HUES48 (cell line): ENCODE data around the gene YARS1.

Experiments
- H3K27ac ChIP-seq: one replicate; pipeline ENCODE4 v1.7.0; 2013; ENCODE audit warnings: low read depth, low read length, inconsistent platforms
- H3K27me3 ChIP-seq: 2 replicates; pipeline ENCODE4 v1.6.1; 2013; ENCODE audit warnings: mild to moderate bottlenecking, low read length; ENCODE audit not compliant: control insufficient read depth, insufficient read depth
- H3K36me3 ChIP-seq: 2 replicates; pipeline ENCODE4 v1.6.1; 2013; ENCODE audit warnings: low read length; ENCODE audit not compliant: control insufficient read depth, insufficient read depth
- H3K4me1 ChIP-seq: 2 replicates; pipeline ENCODE4 v1.6.1; 2013; ENCODE audit warnings: mild to moderate bottlenecking, low read length; ENCODE audit not compliant: control insufficient read depth, insufficient read depth
- H3K4me3 ChIP-seq: 2 replicates; pipeline ENCODE4 v1.5.1; 2013; ENCODE audit warnings: mild to moderate bottlenecking, low read depth, low read length
- H3K9ac ChIP-seq: 2 replicates; pipeline ENCODE4 v1.6.1; 2013; ENCODE audit warnings: mild to moderate bottlenecking, low read depth, low read length, moderate library complexity
- H3K9me3 ChIP-seq: 2 replicates; pipeline ENCODE4 v1.6.1; 2013; ENCODE audit warnings: low read length; ENCODE audit not compliant: control insufficient read depth, insufficient read depth

Gene YARS1

DNA sequence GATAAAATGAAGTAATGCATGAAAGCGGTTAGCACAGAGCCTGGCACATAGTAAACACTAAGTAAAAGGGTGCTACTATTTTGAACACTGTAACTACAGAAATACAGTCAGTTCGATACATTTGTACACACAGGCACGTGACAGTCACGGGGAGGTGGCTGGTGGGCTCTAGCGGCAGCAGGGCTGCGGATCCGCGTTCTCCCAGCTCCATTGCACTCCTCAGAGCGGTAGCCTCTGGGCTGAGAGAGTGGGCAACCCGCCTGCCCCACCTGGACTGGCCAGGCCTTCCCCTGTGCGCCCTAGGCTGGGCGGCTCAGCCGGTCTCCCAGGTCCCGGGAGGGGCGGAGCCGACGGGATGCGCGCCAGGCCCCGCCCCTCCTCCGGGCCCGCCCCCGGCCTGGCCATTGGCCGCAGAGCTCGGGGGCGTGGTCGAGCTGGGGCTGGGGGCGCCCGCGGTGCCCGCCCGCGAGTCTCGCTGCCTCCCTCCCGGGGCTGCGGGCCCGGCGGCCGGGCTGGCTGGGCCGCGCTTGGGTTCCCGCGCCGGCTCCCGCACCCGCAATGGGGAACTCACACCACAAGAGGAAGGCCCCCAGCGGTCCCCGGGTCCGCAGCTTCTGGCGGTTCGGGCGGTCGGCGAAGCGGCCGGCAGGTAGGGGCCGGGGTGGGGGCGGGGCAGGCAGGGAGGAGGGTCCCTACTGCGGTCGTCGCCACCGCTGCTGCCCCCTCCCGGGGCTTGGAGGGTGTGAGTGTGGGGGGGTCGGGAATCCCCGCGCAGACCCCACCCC lies 63.4 kb downstream of the YARS1 start:
- H3K4me1 ChIP-seq: peaks cover 30% of the 10 kb centered on the region
- no peaks in the 10 kb centered on the region for H3K36me3 ChIP-seq
- no peaks in the 10 kb centered on the region for H3K9me3 ChIP-seq
- H3K4me3 ChIP-seq: peak overlapping the region; percentile 92
- H3K27ac ChIP-seq: peak overlapping the region; percentile 86
- no peaks in the 10 kb centered on the region for H3K27me3 ChIP-seq
- H3K9ac ChIP-seq: peak overlapping the region; percentile 76

DNA sequence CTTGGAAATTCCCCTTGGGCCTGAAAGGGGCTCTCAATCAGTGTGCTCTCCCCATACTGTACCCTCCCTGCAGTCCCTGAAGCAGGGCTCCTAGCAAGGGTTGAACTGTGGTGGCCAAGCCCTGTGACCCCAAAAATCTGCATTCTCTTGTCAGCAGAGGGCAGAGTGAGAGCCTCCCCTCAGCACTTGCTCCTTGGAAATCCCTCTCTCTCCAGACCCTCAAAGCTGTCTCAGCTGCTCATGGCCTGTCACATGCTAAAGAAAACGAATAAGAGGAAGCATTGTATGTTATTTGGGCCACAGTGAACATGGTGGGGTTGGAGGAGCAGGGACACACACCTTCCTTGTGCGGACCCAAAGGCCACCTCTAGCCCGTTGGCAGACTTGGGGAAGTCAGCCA lies 67.4 kb downstream of the YARS1 start:
- Histone ChIP-seq H3K9ac (no peak overlapping the region), H3K4me1 (peaks cover 7% of the 10 kb centered on the region), H3K9me3 (no peaks in the 10 kb centered on the region), H3K27ac (no peak overlapping the region), H3K27me3 (no peaks in the 10 kb centered on the region), H3K36me3 (no peaks in the 10 kb centered on the region), H3K4me3 (no peak overlapping the region)

DNA sequence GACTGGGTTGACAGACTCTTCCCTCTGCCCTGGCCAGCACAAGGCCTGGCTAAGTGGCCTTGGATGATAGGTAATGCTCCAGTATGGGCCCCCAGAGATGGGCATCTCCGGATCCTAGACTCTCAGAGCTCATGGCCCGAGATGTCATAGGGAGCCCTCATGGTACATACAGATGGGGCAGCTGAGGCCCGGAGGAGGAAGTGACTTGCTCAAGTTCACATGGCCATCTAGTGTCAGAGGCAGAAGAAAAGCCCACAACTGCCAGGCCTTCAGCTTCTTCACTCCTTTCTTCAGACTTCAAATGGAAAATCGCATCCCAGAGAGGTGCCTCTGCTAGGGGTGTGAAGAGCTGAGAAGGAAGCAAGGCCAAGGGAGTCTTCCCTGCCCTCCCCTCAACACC lies 67.8 kb downstream of the YARS1 start:
- Histone ChIP-seq H3K9me3 (no peaks in the 10 kb centered on the region), H3K4me3 (no peak overlapping the region), H3K27ac (no peak overlapping the region), H3K4me1 (peaks cover 7% of the 10 kb centered on the region), H3K27me3 (no peaks in the 10 kb centered on the region), H3K36me3 (no peaks in the 10 kb centered on the region), H3K9ac (no peak overlapping the region)

DNA sequence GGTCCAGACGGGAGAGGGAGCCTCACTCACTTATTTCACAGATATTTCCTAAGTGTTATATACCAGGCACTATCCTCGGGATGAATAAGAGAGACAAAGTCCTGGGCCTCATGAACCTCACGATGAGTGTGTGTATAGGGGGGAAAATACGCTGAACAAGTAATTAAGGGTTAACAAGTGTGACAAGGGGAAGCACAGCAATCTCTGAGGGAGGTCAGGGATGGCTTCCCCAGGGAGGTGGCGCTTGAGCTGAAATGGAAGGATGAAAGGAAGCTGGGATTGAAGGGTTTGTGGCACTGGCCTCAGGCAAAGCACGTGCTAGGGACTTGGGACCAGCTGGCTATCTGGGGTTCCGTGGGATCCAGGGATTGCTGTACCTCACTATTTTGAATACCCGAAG lies 68.2 kb downstream of the YARS1 start:
- peaks cover 7% of the 10 kb centered on the region for H3K4me1 ChIP-seq
- no peak overlapping the region for H3K4me3 ChIP-seq
- H3K9me3 ChIP-seq: no peaks in the 10 kb centered on the region
- no peak overlapping the region for H3K27ac ChIP-seq
- no peak overlapping the region for H3K9ac ChIP-seq
- no peaks in the 10 kb centered on the region for H3K27me3 ChIP-seq
- H3K36me3 ChIP-seq: no peaks in the 10 kb centered on the region

DNA sequence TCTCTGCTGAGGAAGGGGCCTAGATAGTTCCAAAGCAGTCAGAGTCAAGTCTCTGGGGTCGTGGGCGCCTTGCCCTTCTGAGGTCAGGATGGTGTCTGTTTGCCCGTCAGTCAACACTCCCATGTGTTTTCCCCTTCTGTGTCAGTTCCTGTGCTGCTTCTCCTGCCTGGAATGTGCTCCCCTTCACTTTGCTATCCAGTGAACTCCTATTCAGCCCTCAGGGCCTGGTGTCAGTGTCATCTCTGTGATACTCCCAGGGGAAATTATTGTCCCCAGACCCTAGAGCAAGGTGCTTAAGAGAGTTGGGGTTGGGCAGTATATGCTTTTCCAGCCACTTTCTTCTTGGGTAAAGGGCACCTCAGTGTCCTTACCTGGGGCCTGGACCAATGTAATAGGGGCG lies 68.8 kb downstream of the YARS1 start:
- H3K27ac ChIP-seq: no peak overlapping the region
- H3K27me3 ChIP-seq: no peaks in the 10 kb centered on the region

DNA sequence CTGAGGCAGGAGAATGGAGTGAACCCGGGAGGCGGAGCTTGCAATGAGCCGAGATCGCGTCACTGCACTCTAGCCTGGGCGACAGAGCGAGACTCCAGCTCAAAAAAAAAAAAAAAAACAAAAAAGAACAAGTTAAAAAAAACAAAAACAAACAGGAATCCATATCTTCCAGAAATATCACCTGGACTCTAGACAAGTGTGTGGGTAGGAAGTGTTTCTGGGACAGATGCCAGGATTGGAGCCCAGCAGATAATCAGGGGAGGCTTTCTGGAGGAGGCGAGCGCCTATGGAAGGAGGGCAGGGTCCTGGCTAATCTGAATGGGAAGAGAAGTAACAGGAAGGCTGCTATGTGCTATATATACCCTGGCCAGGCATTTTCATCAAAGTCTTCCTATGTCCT lies 71.0 kb downstream of the YARS1 start:
- Histone ChIP-seq H3K9ac (no peak overlapping the region), H3K4me1 (peaks cover 17% of the 10 kb centered on the region), H3K27me3 (no peaks in the 10 kb centered on the region), H3K36me3 (no peaks in the 10 kb centered on the region), H3K9me3 (no peaks in the 10 kb centered on the region), H3K27ac (no peak overlapping the region), H3K4me3 (no peak overlapping the region)

More for the DNA sequence above, 68.8 kb downstream of the YARS1 start:
- Histone ChIP-seq H3K9ac (no peak overlapping the region), H3K36me3 (no peaks in the 10 kb centered on the region), H3K9me3 (no peaks in the 10 kb centered on the region), H3K4me3 (no peak overlapping the region), H3K4me1 (peaks cover 8% of the 10 kb centered on the region)

DNA sequence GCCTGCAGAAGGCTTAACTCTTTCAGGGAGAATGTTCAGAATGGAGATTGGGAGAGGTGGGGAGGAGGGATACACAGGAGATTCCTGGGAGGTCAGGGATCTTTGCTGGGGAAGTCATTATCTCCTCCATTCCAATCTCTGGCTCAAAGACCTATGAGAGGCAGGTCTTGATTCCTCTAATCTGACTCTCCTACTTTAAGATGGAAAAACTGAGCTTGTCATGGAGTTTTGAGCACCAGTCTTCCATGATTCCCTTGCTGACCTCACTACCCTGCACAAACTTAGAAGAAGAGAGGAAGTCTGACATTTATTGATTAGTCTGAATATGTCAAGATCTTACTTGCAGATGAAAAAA lies 73.1 kb downstream of the YARS1 start:
- peaks cover 15% of the 10 kb centered on the region for H3K4me1 ChIP-seq
- H3K4me3 ChIP-seq: no peak overlapping the region
- no peaks in the 10 kb centered on the region for H3K36me3 ChIP-seq
- no peaks in the 10 kb centered on the region for H3K9me3 ChIP-seq
- no peak overlapping the region for H3K27ac ChIP-seq
- H3K9ac ChIP-seq: no peak overlapping the region
- H3K27me3 ChIP-seq: peaks cover 6% of the 10 kb centered on the region

DNA sequence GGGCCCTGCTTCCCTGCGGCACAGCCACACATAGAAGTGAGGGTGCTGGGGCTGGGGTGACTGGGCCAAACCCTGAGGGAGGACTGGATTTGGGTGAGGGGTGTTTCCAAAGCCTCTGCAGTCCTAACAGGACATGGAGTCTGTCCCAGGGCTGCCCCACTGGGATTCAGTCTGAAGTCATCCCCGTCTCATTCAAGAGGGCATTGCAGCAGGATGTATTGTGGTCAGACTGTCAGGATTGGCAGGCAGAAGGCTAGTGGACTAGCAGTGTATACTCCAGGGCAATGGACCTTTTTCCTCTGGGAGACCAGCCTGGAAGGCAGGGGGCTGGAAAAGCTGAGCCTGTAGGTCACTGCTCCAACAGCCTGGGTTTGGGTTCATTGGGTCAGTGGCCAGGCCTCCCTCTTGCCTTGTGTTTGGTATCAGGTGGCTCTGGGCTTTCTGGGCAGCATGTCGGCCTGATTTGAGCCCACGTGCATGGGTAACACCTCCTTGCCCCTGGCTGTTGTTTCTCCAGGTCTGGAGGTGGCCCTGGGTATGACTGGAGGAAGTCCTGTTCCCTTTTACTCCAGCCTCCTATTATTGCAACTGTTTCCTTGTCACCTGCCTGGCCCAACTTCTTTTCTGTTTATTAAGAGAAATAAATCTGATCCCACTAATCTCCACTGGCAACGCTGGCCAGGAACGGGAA lies 73.6 kb downstream of the YARS1 start:
- H3K36me3 ChIP-seq: no peaks in the 10 kb centered on the region
- H3K9me3 ChIP-seq: no peaks in the 10 kb centered on the region
- no peak overlapping the region for H3K9ac ChIP-seq
- peak overlapping the region; percentile 74 for H3K27ac ChIP-seq
- H3K4me3 ChIP-seq: no peak overlapping the region
- H3K4me1 ChIP-seq: peaks cover 15% of the 10 kb centered on the region
- H3K27me3 ChIP-seq: peaks cover 6% of the 10 kb centered on the region

DNA sequence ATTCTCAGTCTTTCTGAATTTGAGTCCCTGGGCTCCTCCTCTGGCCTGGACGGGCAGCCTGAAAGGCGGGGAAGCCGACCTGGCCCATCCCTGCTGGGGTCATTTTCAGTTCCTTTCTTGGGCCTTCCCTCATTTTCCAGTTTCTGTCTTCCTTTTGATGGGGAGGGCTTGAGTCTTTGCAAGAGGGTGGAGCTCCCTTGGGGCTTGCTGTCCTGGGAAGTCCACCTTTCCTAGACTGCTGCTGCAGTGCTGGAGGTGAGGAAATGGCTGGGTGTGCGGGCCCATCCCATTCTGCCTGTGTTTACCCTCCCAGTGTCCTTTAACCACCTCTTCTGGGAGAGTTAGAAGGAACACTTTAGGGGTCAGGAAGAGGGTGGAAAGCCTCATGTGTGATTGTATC lies 74.2 kb downstream of the YARS1 start:
- peaks cover 15% of the 10 kb centered on the region for H3K4me1 ChIP-seq
- H3K4me3 ChIP-seq: peak overlapping the region; percentile 66
- H3K27me3 ChIP-seq: peaks cover 6% of the 10 kb centered on the region
- no peak overlapping the region for H3K9ac ChIP-seq
- no peaks in the 10 kb centered on the region for H3K36me3 ChIP-seq
- peak overlapping the region; percentile 74 for H3K27ac ChIP-seq
- H3K9me3 ChIP-seq: no peaks in the 10 kb centered on the region

DNA sequence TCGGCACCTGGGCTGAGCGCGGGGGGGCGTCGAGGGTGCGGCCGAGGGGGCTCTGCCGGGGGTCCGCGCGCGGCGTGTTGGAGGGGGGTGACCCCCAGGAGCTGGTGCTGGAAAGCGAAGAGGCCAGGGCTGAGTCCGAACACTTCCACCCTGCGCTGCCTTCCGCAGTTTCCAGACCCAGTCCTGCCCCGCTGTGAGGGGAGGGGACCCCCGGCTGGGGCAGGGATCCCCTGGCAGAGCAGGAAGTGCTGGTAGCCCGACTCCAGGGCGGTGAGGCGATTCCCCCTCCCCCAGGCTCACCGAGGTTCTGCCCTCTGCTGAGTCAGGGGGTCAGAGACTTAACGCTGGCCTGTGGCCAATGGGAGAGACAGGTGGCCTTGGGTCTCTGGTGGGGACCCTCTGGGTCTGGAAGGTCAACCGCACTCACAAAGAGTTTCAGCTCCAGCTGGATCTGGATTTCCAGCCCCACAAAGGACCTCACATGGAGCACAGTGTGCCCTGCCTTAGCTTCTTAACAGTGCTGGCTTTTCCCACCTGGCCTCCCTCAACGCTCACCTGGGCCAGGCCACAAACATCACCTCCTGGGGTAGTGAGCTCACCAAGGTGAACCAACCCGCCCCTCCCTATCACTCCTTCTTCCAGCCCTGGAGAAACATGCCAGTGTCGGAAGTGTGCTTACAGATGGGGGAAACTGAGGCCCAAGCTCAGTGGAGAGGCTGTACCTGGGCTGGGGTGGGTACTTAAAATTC lies 74.8 kb downstream of the YARS1 start:
- H3K27ac ChIP-seq: peak overlapping the region; percentile 74
- H3K9me3 ChIP-seq: no peaks in the 10 kb centered on the region
- peak overlapping the region; percentile 66 for H3K4me3 ChIP-seq
- H3K4me1 ChIP-seq: peaks cover 19% of the 10 kb centered on the region
- peaks cover 6% of the 10 kb centered on the region for H3K27me3 ChIP-seq
- peak overlapping the region; percentile 9; the same call in 1 of the 2 replicates for H3K9ac ChIP-seq
- H3K36me3 ChIP-seq: no peaks in the 10 kb centered on the region
